ENCODE measurements around the gene TSKS.
A peak's percentile ranks its signal among the peaks of the same experiment; 100 is the strongest.

Gene TSKS

DNA sequence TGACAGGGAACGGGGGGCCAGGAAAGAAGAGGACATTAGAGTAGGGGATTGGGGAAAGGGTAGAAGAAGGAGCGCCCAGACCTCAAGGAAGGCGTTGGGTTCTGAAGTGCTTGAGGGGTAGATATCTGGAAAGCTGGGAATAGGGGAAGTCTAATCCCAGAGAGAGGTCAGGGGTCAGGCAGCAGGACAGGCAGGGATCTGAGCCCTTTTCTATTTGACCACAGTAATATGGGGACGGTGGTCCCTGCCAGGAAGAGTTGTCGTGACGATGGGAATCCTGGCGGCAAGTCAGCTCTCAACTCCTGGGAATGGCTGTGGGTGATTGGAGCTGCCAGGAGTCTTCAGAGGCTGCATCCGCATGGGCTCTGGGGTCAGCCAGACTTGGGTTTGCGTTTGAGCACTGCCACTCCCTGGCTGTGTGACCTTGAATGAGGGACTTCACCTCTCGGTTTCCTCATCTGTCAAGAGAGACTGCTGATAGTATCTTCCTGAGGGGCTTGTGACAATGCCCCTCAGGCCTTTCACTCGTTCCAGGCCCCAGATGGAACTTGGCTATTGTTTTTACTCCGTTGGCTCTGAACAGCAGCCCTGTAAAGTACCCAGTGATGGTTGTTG, 5.0 kb upstream of the TSKS start:
- Histone ChIP-seq H3K36me3 (ENCODE audit: control insufficient read depth, insufficient read depth, low read length) (no peaks in the 10 kb centered on the region), H3K9me3 (ENCODE audit: control insufficient read depth, low read length) (no peaks in the 10 kb centered on the region), H3K27ac (ENCODE audit: insufficient read depth, low read depth, low read length, poor library complexity, severe bottlenecking) (no peak overlapping the region), H3K4me1 (ENCODE audit: control insufficient read depth, insufficient read depth, low read length) (peaks cover 12% of the 10 kb centered on the region), H3K4me3 (ENCODE audit: insufficient read depth, low read depth, low read length) (peak overlapping the region; percentile 91), H3K27me3 (ENCODE audit: control insufficient read depth, insufficient read depth, low read length, poor library complexity, severe bottlenecking) (no peaks in the 10 kb centered on the region)
- WGBS, 2 experiments = 77 to 78% methylated on average over 12 of the region's 12 CpGs

DNA sequence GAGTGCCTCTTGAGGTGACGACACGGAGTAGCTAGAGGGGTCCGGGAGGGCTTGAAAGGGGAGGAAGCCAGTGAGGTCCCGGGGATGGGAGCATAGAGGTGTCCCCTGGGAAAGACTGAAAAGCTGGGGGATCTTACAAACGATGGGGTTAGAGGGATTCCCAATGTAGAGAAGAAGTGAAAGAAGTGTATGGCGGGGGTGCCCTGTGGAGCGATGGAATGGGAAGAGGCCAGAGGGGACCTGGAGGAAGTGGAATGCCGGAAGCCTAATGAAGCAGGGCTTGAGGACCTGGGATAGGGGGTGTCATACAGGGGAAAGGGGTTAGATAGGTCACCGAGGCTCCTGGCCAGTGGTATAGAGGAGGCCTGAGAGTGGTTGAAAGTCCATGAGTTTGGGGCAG, 4.3 kb upstream of the TSKS start:
- Histone ChIP-seq H3K36me3 (ENCODE audit: control insufficient read depth, insufficient read depth, low read length) (no peaks in the 10 kb centered on the region), H3K4me3 (ENCODE audit: insufficient read depth, low read depth, low read length) (peak overlapping the region; percentile 91), H3K27ac (ENCODE audit: insufficient read depth, low read depth, low read length, poor library complexity, severe bottlenecking) (no peak overlapping the region), H3K27me3 (ENCODE audit: control insufficient read depth, insufficient read depth, low read length, poor library complexity, severe bottlenecking) (no peaks in the 10 kb centered on the region), H3K9me3 (ENCODE audit: control insufficient read depth, low read length) (no peaks in the 10 kb centered on the region), H3K4me1 (ENCODE audit: control insufficient read depth, insufficient read depth, low read length) (peaks cover 12% of the 10 kb centered on the region)
- 4 to 6% methylated on average over 9 of the region's 9 CpGs for WGBS, 2 experiments

DNA sequence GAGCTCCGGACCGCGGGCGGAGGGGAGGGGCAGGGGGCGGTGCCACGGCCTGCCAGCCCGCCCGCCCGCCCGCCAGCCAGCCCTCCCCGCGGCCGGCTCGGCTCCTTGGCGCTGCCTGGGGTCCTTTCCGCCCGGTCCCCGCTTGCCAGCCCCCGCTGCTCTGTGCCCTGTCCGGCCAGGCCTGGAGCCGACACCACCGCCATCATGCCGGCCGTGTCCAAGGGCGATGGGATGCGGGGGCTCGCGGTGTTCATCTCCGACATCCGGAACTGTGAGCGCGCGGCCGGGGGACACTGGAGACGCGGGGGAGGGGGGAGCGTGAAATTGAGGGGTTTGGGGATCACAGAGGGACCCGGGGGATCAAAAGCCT, 3.8 kb upstream of the TSKS start, which contains the start of gene AP2A1:
Gene AP2A1 (plus strand): TSS at position 72 of the 370 bp plus-strand sequence. CDS start 133 bp downstream, at position 205.
- Histone ChIP-seq H3K4me1 (ENCODE audit: control insufficient read depth, insufficient read depth, low read length) (peaks cover 12% of the 10 kb centered on the region), H3K4me3 (ENCODE audit: insufficient read depth, low read depth, low read length) (peak within 1 kb of the TSS; percentile 91), H3K9me3 (ENCODE audit: control insufficient read depth, low read length) (no peaks in the 10 kb centered on the region), H3K36me3 (ENCODE audit: control insufficient read depth, insufficient read depth, low read length) (no peaks in the 10 kb centered on the region), H3K27me3 (ENCODE audit: control insufficient read depth, insufficient read depth, low read length, poor library complexity, severe bottlenecking) (no peaks in the 10 kb centered on the region), H3K27ac (ENCODE audit: insufficient read depth, low read depth, low read length, poor library complexity, severe bottlenecking) (peak within 1 kb of the TSS; percentile 100)
- 0 to 1% methylated on average over 38 of the region's 38 CpGs for WGBS, 2 experiments

DNA sequence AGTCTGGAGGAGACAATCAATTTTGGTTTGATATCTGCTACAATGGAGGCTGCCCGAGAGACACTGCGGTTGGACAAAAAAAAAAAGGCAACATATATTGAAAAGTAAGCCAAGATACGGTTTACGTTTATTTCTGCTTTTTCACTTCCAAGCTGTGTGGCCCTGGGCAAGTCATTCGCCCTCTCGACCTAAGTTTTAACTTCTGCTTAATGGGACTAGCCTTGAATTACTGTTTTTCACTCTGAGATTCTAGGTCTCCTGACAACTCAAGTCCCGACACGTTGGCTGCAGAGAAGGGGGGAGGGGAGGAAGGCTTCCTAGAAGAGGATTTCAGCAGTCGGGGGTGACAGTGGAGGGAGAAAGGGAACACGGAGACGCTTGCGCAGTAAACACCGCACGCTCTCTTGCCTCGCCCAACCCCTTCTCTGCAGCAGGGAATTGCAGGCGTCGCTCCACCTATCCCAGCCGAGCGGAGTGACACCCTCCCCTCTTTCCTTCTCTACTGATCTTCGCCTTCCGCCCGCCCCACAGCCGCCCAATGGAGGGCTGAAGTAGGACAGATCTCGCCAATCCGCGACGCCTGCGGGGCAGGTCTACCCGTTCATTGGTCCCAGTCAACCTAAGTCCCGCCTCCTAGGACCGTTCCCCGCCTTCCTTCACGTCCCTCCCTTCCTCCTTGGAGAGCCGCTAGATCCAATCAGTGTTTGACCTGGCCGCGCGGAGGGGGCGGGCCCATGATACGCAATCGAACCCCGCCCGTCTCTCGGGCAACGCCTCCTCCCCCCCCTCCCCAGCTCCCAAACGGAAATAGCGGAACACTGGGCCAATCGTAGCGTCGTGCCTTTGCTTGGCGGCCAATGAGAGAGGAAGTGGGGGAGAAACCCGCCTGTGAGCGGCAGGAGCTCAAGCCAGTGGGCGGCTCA, 3.2 kb upstream of the TSKS start:
- Histone ChIP-seq H3K9me3 (ENCODE audit: control insufficient read depth, low read length) (no peaks in the 10 kb centered on the region), H3K4me1 (ENCODE audit: control insufficient read depth, insufficient read depth, low read length) (peaks cover 16% of the 10 kb centered on the region), H3K4me3 (ENCODE audit: insufficient read depth, low read depth, low read length) (peak overlapping the region; percentile 24)

DNA sequence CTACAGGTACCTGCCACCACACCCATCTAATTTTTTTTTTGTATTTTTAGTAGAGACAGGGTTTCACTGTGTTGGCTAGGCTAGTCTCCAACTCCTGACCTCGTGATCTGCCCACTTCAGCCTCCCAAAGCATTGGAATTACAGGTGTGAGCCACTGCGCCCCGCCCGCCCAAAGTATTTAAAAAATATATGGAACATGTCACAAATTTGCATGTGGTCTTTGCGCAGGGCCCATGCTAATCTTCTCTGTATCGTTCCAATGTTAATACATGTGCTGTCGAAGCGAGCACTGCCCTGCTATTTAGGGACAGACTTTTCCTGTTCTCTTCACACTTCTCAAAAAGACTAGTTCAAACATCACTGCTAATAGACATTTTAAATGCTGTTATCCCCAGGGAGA, 1.2 kb upstream of the TSKS start:
- 96 to 97% methylated on average over 8 of the region's 8 CpGs for WGBS, 2 experiments
- no peaks in the 10 kb centered on the region for H3K27me3 ChIP-seq (ENCODE audit: control insufficient read depth, insufficient read depth, low read length, poor library complexity, severe bottlenecking)
- no peak overlapping the region for H3K4me3 ChIP-seq (ENCODE audit: insufficient read depth, low read depth, low read length)
- no peak overlapping the region for H3K27ac ChIP-seq (ENCODE audit: insufficient read depth, low read depth, low read length, poor library complexity, severe bottlenecking)
- no peaks in the 10 kb centered on the region for H3K36me3 ChIP-seq (ENCODE audit: control insufficient read depth, insufficient read depth, low read length)
- peaks cover 16% of the 10 kb centered on the region for H3K4me1 ChIP-seq (ENCODE audit: control insufficient read depth, insufficient read depth, low read length)
- no peaks in the 10 kb centered on the region for H3K9me3 ChIP-seq (ENCODE audit: control insufficient read depth, low read length)

More for the DNA sequence above, 3.2 kb upstream of the TSKS start:
- no peaks in the 10 kb centered on the region for H3K27me3 ChIP-seq (ENCODE audit: control insufficient read depth, insufficient read depth, low read length, poor library complexity, severe bottlenecking)
- peak overlapping the region; percentile 100 for H3K27ac ChIP-seq (ENCODE audit: insufficient read depth, low read depth, low read length, poor library complexity, severe bottlenecking)
- WGBS, 2 experiments = 1% methylated on average over 53 of the region's 53 CpGs
- no peaks in the 10 kb centered on the region for H3K36me3 ChIP-seq (ENCODE audit: control insufficient read depth, insufficient read depth, low read length)

DNA sequence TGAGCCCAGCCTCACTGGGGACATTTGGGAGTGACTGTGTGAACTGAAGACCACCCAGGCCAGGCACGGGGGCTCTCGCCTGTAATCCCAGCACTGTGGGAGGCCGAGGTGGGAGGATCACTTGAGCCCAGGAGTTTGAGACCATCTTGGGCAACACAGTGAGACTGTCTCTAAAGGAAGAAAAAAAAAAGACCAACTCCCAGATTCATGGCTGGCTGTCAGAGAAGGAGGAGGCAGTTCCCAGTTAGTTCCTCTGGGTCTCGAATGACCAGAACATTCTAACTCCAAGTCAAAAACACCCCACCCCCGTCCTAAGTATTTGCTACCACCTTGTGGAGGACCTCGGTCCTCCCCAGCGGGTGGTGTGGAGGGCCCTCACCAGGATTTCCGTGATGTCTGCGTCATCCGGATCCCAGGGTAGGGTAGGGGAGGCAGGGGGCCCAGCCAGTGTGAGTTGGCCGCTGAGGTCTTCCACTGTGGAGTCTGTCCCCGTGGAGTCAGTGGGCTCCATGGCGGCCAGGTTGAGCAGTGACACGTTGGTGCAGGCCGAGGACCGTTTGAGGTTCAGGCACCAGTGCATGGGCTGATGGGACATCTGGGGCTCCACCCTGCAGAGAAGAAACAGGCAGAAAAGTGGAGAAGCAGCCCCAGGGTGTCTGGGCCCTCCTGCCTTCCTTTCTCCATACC, 1.3 kb downstream of the TSKS start:
- Histone ChIP-seq H3K27me3 (ENCODE audit: control insufficient read depth, insufficient read depth, low read length, poor library complexity, severe bottlenecking) (no peaks in the 10 kb centered on the region), H3K36me3 (ENCODE audit: control insufficient read depth, insufficient read depth, low read length) (no peaks in the 10 kb centered on the region), H3K4me1 (ENCODE audit: control insufficient read depth, insufficient read depth, low read length) (peaks cover 6% of the 10 kb centered on the region), H3K9me3 (ENCODE audit: control insufficient read depth, low read length) (no peaks in the 10 kb centered on the region), H3K4me3 (ENCODE audit: insufficient read depth, low read depth, low read length) (no peak overlapping the region), H3K27ac (ENCODE audit: insufficient read depth, low read depth, low read length, poor library complexity, severe bottlenecking) (no peak overlapping the region)
- 82 to 84% methylated on average over 16 of the region's 16 CpGs for WGBS, 2 experiments

DNA sequence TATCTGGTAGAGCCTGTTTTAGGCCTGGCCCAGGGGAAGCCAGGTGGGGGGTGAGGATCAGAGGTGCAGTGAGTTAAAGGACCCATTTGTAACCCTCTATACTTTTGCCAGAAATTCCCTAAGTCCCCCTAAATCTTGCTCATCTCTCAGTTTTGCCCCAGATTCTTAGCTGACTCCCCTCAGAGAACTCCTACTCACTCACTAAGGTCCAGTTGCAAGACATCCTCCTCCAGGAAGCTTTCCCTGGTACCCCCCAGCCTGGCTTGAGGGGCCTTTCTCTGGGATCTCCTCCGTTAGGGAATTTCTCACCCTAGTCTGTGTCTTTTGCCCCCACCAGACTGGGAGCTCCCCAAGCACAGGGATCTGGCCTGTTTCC, 1.9 kb downstream of the TSKS start:
- H3K4me3 ChIP-seq (ENCODE audit: insufficient read depth, low read depth, low read length) = no peak overlapping the region
- no peak overlapping the region for H3K27ac ChIP-seq (ENCODE audit: insufficient read depth, low read depth, low read length, poor library complexity, severe bottlenecking)
- WGBS, 2 experiments = 86% methylated on average over 1 of the region's 1 CpG
- H3K4me1 ChIP-seq (ENCODE audit: control insufficient read depth, insufficient read depth, low read length) = peaks cover 6% of the 10 kb centered on the region
- no peaks in the 10 kb centered on the region for H3K9me3 ChIP-seq (ENCODE audit: control insufficient read depth, low read length)
- no peaks in the 10 kb centered on the region for H3K27me3 ChIP-seq (ENCODE audit: control insufficient read depth, insufficient read depth, low read length, poor library complexity, severe bottlenecking)
- no peaks in the 10 kb centered on the region for H3K36me3 ChIP-seq (ENCODE audit: control insufficient read depth, insufficient read depth, low read length)

DNA sequence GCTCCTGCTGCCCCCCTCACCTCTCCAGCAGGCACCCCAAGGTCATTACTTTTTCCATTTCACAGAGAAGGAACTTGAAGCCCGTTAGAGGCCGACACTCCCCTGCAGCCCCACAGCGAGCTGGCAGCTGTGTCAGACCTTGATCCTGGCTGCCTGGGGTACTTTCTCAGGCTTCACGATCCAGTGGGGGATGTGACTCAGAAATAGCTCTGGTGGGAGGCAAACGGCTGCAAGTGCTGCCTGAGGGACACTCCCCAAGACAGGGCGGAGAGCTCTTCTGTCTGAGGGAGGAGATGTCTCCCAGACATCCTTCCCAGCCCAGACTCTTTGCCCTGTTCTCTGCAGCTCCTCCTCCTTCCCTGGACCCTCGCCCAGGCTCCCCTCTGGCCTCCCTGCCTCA, 4.8 kb downstream of the TSKS start:
- no peak overlapping the region for H3K27ac ChIP-seq (ENCODE audit: insufficient read depth, low read depth, low read length, poor library complexity, severe bottlenecking)
- no peaks in the 10 kb centered on the region for H3K36me3 ChIP-seq (ENCODE audit: control insufficient read depth, insufficient read depth, low read length)
- peaks cover 4% of the 10 kb centered on the region for H3K4me1 ChIP-seq (ENCODE audit: control insufficient read depth, insufficient read depth, low read length)
- WGBS, 2 experiments = 44 to 54% methylated on average over 7 of the region's 7 CpGs
- H3K9me3 ChIP-seq (ENCODE audit: control insufficient read depth, low read length) = no peaks in the 10 kb centered on the region
- no peaks in the 10 kb centered on the region for H3K27me3 ChIP-seq (ENCODE audit: control insufficient read depth, insufficient read depth, low read length, poor library complexity, severe bottlenecking)
- H3K4me3 ChIP-seq (ENCODE audit: insufficient read depth, low read depth, low read length) = no peak overlapping the region

DNA sequence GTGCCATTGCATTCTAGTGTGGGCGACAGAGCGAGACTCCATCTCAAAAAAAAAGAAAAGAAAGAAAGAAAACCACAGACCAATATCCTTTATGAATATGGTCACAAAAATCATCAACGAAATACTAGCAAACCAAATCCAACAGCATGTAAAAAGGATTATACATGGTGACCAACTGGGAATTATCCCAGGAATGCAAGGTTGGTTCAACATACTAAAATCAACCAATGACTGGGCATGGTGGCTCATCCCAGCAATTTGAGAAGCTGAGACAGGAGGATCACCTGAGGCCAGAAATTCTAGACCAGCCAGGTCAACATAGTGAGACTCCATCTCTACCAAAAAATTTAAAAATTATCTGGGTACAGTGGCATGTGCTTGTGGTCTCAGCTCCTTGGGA, 7.2 kb downstream of the TSKS start:
- H3K36me3 ChIP-seq (ENCODE audit: control insufficient read depth, insufficient read depth, low read length) = no peaks in the 10 kb centered on the region
- H3K4me1 ChIP-seq (ENCODE audit: control insufficient read depth, insufficient read depth, low read length) = no peaks in the 10 kb centered on the region
- no peaks in the 10 kb centered on the region for H3K9me3 ChIP-seq (ENCODE audit: control insufficient read depth, low read length)
- 82 to 94% methylated on average over 3 of the region's 3 CpGs for whole genome bisulfite sequencing, 2 experiments
- no peak overlapping the region for H3K4me3 ChIP-seq (ENCODE audit: insufficient read depth, low read depth, low read length)
- H3K27me3 ChIP-seq (ENCODE audit: control insufficient read depth, insufficient read depth, low read length, poor library complexity, severe bottlenecking) = no peaks in the 10 kb centered on the region
- H3K27ac ChIP-seq (ENCODE audit: insufficient read depth, low read depth, low read length, poor library complexity, severe bottlenecking) = no peak overlapping the region

DNA sequence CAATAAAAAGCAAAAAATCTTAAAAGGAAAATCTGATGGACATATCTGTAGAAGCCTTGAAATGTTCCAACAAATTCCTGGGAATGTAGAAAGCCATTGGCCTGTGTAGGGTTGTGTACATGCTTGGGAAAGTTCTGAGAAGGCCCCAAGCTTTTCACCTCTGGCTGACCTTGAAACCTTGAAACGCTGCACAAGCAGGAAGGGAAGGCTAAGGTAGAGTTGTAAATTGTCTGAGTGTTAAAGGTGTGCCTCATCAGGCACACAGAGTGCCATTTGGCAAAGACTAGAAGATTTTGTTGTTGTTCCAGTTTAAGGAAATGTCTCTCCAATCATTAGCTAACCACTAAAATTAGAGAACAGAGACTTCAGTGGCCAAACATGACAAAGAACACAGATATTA, 10.4 kb downstream of the TSKS start:
- no peaks in the 10 kb centered on the region for H3K27me3 ChIP-seq (ENCODE audit: control insufficient read depth, insufficient read depth, low read length, poor library complexity, severe bottlenecking)
- WGBS, 2 experiments = 87 to 100% methylated on average over 1 of the region's 1 CpG
- no peaks in the 10 kb centered on the region for H3K4me1 ChIP-seq (ENCODE audit: control insufficient read depth, insufficient read depth, low read length)
- no peaks in the 10 kb centered on the region for H3K36me3 ChIP-seq (ENCODE audit: control insufficient read depth, insufficient read depth, low read length)
- no peaks in the 10 kb centered on the region for H3K9me3 ChIP-seq (ENCODE audit: control insufficient read depth, low read length)
- no peak overlapping the region for H3K27ac ChIP-seq (ENCODE audit: insufficient read depth, low read depth, low read length, poor library complexity, severe bottlenecking)
- no peak overlapping the region for H3K4me3 ChIP-seq (ENCODE audit: insufficient read depth, low read depth, low read length)
